CD4-positive, alpha-beta T cell treated with Interleukin-15 for 1 hour (primary cell): ENCODE data around the gene SCAPER.
"Not testable (repeated sequence)": the region's sequence is repeated elsewhere in the genome, so short reads cannot be mapped to it uniquely, and the experiment has no call there.

Experiments
- DNase-seq: peaks from one replicate; pipeline ENCODE4 v3.0.0-alpha.2; 2020

The SCAPER gene

GRCh38 chr15:76566276-76566675 lies 338.9 kb downstream of the SCAPER start:
- DNase-seq: no peak

DNA sequence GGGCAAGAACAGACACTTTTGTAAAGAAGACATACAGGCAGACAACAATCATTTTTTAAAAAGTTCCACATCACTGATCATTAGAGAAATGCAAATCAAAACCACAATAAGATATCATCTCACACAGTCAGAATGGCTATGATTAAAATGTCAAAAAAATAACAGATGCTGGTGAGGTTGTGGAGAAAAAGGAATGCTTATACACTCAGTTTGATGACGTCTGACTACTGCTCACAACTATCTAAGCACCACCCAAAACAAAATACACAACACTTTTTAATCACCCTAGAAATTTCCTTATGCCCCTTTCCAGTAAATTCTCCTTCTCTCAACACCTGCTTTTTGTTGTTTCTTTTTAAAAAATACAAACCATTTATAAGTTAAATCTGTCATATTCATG lies 339.8 kb downstream of the SCAPER start:
- no peak for DNase-seq

DNA sequence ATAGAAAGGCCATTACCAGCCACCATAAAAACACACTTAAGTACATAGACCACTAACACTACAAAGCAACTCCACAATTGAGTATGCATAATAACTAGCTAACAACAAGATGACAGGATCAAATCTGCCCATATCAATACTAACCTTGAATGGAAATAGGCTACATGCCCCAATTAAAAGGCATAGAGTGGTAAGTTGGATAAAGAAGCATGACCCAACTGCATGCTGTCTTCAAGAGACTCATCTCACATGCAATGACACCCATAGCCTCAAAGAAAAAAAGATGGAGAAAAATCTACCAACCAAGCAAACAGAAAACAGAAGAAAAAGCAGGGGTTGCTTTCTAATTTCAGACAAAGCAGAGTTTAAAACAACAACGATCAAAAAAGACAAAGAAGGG lies 349.9 kb downstream of the SCAPER start:
- no peak for DNase-seq

DNA sequence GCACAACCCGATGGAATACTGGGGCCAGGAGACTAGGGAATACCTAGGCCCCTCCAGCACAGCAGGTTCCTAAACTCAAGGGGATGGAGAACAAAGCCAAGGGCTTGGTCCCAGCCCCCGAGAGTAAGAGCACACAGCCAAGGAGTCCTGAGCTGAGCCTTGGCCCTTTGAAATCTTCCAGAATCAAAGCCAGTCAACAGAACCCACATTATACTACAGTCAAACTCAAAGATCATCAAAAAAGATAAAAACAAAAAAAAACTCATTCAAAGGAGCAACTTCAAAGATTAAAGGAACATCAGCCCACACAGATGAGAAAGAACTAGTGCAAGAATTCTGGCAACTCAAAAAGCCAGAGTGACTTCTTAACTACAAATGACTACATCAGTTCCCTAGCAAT lies 351.6 kb downstream of the SCAPER start:
- no peak for DNase-seq

DNA sequence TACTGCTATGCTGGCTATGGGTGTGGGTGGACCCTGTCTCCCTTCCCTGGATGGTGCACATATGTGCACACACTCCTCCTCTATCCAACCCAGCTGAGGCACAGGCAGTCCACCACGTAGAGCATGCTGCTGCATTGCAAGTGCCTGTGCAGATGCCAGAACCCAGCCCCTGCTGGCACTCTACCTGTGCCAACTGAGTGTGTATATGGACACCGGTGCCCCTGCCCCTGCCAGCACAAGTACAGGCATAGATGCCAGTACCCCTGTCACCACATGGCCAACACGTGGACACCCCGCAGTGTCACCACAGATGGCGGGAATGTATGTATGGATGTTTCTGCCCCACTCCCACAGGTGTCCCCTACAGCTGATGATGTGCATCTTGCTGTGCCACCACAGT lies 352.0 kb downstream of the SCAPER start:
- no peak for DNase-seq

DNA sequence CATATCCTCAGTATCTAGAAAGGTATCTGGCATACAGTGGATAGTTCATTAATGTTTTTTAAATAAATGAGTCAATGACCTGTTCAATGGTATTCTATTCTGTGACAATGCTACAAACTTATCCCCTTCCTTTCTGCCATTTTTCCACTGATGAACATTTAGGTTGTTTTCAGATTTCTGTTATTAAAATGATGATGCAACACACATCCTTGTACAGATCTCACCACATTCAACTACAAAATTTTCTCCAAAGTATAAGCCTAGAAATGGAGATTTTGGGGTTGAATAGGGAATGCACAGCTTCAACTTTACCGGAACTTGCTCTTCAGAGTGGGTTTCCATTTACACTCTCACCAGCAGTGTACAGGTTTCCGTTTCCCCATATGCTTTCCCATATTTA lies 358.3 kb downstream of the SCAPER start:
- DNase-seq: no peak

- no peak for DNase-seq
Measured at GRCh38 chr15:76533995-76534394, 371.1 kb downstream of the SCAPER start.

GRCh38 chr15:76533060-76533820 lies 371.9 kb downstream of the SCAPER start:
- no peak for DNase-seq

DNA sequence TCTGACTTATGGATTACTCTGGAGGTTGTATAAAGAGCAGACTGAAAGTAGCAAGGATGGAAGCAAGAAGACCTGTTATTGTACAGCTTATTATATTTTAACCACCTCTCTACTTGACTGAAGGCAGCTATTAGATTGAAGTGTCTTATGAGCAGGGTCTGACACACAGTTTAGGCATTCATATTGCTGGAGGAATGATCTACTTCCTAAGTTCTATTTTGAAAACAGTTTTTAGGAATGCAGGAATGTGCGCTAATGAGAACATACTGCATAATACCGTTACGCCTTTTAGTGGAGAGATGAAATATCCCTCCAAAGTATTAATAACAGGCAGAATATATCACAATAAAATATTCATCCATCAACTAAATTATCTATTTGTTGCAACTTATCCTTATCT lies 375.2 kb downstream of the SCAPER start:
- no peak for DNase-seq

GRCh38 chr15:76526111-76526510 lies 379.0 kb downstream of the SCAPER start:
- no peak for DNase-seq

DNA sequence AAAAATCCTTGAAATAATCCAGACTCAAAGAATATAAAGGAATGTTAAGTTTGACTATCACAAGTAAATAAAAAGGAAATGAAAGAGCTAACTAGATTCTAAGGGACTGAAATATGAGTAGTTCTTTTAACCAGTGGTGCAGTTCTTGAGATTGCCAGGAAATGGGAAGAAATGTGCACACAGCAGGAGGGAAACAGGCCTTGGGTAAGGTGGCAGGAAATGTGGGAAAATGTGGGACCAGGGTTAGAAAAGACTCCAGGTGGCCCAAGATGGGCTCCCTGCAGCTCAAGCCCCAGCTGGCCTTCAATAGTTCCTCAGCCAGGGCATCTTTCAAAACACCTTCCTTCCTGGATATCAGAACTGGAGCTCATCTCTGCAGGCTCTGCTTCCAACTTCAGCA lies 387.2 kb downstream of the SCAPER start:
- no peak for DNase-seq

DNA sequence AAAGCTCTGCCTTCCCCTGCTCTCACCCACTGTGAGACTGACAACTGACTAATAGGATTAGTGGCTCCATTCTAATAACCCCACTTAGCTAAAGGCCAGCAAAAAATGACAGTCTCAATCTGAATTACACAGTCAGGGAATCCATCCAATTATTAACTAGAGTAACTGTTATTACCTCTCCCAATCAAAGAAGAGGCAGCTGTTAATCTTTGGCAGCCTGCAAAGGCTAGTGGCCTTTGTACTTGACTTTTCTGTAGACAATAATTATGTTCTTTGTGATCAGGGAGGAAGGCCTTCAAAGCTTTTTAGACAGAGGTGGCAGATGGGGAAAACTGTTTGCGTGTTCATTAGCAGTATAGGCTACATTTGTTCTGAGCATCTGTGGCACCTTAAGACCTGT lies 390.9 kb downstream of the SCAPER start:
- DNase-seq: no peak

DNA sequence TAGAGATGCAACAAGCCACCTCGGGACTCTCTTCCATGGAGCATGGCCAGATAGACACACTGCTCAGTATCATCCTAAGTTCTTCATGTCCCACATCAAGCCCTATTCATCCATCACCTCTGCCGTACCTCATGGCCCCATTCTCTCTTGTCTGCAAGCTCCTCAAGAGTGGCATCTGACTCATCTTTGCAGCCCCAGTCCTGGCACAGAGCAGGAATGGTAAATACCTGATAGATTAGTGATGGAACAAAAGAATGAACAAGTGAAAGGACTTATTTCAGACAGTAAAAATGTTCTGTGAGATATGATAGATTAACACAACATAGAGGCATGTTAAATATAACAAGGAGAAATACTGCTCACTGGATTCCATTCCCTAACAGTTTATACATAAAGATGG lies 392.2 kb downstream of the SCAPER start:
- no peak for DNase-seq

DNA sequence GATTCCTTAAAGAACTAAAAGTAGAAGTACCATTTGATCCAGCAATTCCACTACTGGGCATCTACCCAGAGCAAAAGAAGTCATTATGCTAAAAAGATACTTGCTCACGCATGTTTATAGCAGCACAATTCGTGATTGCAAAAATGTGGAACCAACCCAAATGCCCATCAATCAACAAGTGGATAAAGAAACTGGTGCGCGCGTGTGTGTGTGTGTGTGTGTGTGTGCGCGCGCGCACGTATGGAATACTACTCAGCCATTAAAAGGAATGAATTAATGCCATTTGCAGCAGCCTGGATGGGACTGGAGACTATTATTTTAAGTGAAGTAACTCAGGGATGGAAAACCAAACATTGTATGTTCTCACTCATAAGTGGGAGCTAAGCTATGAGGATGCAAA lies 394.5 kb downstream of the SCAPER start:
- not testable (repeated sequence) for DNase-seq

DNA sequence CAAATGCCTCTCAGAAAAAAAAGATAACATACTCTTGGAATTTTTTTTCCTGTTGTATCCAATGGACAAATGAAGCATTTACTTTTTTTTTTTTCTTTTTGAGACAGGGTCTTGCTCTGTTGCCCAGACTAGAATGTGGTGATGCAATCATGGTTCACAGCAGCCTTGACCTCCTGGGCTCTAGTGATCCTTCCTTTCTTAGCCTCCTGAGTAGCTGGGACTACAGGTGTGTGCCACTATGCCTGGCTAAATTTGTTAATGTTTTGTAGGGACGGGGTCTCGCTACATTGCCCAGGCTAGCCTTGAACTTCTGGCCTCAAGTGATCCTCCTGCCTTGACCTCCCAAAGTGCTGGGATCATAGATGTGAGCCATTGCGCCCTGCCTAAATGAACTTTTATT lies 401.3 kb downstream of the SCAPER start:
- no peak for DNase-seq

GRCh38 chr15:76503121-76503520 lies 402.0 kb downstream of the SCAPER start:
- DNase-seq: no peak

GRCh38 chr15:76502678-76503077 lies 402.5 kb downstream of the SCAPER start:
- DNase-seq: no peak

GRCh38 chr15:76502185-76502584 lies 403.0 kb downstream of the SCAPER start:
- DNase-seq: not testable (repeated sequence)

DNA sequence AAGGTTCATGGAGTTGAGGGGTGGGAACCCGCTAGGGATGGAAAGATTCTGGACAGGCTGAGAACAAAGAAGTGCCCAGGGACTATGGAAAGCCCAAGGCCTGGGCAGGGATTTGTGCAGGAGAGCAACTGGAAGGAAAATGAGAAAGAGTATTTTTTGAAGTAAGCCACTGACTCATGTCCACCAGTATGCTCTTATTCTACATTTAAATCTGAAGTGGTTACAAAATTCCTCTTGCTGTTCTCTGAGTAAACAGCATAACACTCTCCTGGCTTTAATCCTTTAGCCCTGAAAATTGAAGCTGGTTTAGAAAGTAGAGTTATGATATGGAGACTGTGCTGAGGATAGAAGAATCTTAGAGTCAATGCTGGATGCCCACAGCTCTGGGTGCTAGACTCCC lies 403.4 kb downstream of the SCAPER start:
- DNase-seq: no peak

- DNase-seq: no peak
Measured at GRCh38 chr15:76501011-76501410, 404.1 kb downstream of the SCAPER start.

- no peak for DNase-seq
Measured at GRCh38 chr15:76495487-76495886, 409.7 kb downstream of the SCAPER start.

DNA sequence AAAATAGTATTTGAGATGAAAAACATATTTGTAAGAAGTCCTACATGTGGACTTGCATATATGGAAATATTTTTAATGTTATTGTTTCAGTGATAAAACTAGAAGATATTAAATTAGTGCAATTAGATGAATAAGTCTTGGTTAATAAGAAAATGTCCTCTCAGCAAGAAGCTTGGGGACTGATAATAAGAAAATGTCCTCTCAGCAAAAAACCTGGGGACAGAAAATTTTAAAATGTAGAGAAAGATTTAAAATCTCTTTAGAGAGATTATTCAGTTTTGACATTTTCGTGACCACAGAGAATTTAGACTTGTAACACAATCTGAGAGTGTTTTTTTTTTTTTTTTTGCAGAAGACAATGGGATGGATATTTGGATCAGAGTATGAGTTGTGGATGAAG lies 412.6 kb downstream of the SCAPER start:
- DNase-seq: no peak

DNA sequence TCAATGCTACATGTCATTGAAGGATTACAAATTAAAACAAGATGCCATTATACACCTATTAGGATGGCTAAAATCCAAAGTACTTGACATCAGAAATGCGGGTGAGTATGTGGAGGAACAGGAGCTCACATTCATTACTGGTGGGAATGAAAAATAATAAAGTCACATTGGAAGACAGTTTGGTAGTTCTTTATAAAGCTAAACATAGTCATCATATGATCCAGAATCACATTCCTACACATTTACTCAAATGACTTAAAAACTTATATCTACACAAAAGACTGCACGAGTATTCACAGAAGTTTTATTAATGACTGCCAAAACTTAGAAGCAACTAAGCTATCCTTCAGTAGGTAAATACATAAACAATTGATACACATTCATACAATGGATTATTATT lies 421.4 kb downstream of the SCAPER start:
- no peak for DNase-seq

DNA sequence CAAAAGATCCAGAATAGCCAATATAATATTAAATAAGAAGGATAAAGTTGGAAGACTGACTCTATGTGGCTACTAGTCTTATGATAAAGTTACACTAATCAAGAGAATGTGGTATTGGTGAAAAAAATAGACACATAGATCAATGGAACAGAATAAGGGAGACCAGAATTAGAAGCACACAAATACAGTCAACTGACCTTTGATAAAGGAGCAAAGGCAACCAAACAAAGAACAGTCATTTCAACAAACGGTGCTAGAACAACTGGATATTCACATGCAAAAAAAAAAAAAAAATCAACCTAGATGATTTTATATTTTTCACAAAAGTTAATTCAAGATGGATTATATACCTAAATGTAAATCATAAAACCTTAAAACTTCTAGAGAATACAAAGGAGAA lies 422.1 kb downstream of the SCAPER start:
- no peak for DNase-seq

DNA sequence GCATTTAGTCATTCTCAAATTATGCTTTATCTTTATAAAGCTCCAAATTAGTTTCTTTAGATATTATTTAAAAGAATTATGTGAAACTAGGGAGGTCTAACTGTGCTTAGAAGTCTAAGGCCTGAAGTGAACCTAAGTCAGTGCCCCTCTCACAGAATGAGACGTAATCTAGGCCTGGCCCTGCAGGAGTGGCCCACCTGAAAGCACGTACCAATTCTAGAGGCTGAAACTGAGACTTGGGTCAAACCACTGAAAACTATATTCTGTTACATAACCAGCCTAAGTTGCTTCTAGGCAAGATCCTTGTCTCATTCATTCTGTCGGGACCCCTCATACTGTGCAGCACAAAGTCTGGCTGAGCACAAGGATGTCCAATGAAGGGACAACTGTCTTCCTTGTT lies 424.9 kb downstream of the SCAPER start:
- DNase-seq: no peak
